ENCODE data around the gene ZNF652. TPM values are rescaled to one million over a fixed set of nuclear protein-coding genes. Genes with fewer than 3 reads are reported as not detected.

Gene ZNF652
- total RNA-seq, 4 donors from 2014 or later, result 58.8 to 124 (median 103) TPM

- H3K4me3 ChIP-seq (ENCODE audit: low read depth, poor library complexity, severe bottlenecking), result no peak overlapping the region
- WGBS, 2 donors, result 49 to 61% methylated on average over 10 of the region's 10 CpGs
- DNase-seq (ENCODE audit: low spot score in 2 of 2), result no peak
- intact Hi-C loops (cut with DNase I; ENCODE audit: low total_unique reads), result no loop called here
- TF ChIP-seq POLR2A (IDR thresholded peaks at IDR 0.05) (no peak), CTCF (IDR thresholded peaks at IDR 0.05) (no peak)
Observed at GRCh38 chr17:49383060-49383459, 21.0 kb upstream of the ZNF652 start.

GRCh38 chr17:49382556-49382955 lies 20.5 kb upstream of the ZNF652 start:
- no peak overlapping the region for H3K4me3 ChIP-seq (ENCODE audit: low read depth, poor library complexity, severe bottlenecking)
- DNase-seq (ENCODE audit: low spot score in 2 of 2), result no peak
- WGBS, 2 donors, result 46 to 50% methylated on average over 7 of the region's 7 CpGs
- TF ChIP-seq POLR2A (IDR thresholded peaks at IDR 0.05) (no peak), CTCF (IDR thresholded peaks at IDR 0.05) (no peak)
- intact Hi-C loops (cut with DNase I; ENCODE audit: low total_unique reads), result no loop called here

GRCh38 chr17:49381793-49382192 lies 19.7 kb upstream of the ZNF652 start:
- no peak for DNase-seq (ENCODE audit: low spot score in 2 of 2)
- no peak for TF ChIP-seq CTCF (IDR thresholded peaks at IDR 0.05)
- no peak for TF ChIP-seq POLR2A (IDR thresholded peaks at IDR 0.05)
- intact Hi-C loops (cut with DNase I; ENCODE audit: low total_unique reads), result no loop called here
- H3K4me3 ChIP-seq (ENCODE audit: low read depth, poor library complexity, severe bottlenecking), result no peak overlapping the region
- WGBS, 2 donors, result 59 to 60% methylated on average over 5 of the region's 5 CpGs

GRCh38 chr17:49381033-49381432 lies 19.0 kb upstream of the ZNF652 start:
- WGBS, 2 donors, result 65 to 70% methylated on average over 1 of the region's 1 CpG

GRCh38 chr17:49379926-49380325 lies 17.9 kb upstream of the ZNF652 start:
- WGBS, 2 donors, result 80 to 81% methylated on average over 4 of the region's 4 CpGs
- TF ChIP-seq POLR2A (IDR thresholded peaks at IDR 0.05) (no peak), CTCF (IDR thresholded peaks at IDR 0.05) (no peak)
- intact Hi-C loops (cut with DNase I; ENCODE audit: low total_unique reads), result no loop called here
- H3K4me3 ChIP-seq (ENCODE audit: low read depth, poor library complexity, severe bottlenecking), result no peak overlapping the region
- no peak for DNase-seq (ENCODE audit: low spot score in 2 of 2)

More at GRCh38 chr17:49381033-49381432, 19.0 kb upstream of the ZNF652 start:
- no peak for DNase-seq (ENCODE audit: low spot score in 2 of 2)
- no peak for TF ChIP-seq CTCF (IDR thresholded peaks at IDR 0.05)
- TF ChIP-seq POLR2A (IDR thresholded peaks at IDR 0.05), result no peak
- intact Hi-C loops (cut with DNase I; ENCODE audit: low total_unique reads), result no loop called here
- no peak overlapping the region for H3K4me3 ChIP-seq (ENCODE audit: low read depth, poor library complexity, severe bottlenecking)

GRCh38 chr17:49378311-49378710 lies 16.3 kb upstream of the ZNF652 start:
- no peak for DNase-seq (ENCODE audit: low spot score in 2 of 2)
- H3K4me3 ChIP-seq (ENCODE audit: low read depth, poor library complexity, severe bottlenecking), result no peak overlapping the region
- WGBS, 2 donors, result 70 to 73% methylated on average over 5 of the region's 5 CpGs
- no peak for TF ChIP-seq CTCF (IDR thresholded peaks at IDR 0.05)
- intact Hi-C loops (cut with DNase I; ENCODE audit: low total_unique reads), result no loop called here

All from lower leg skin (tissue), 4 donors.